GM23338 (cell line): Measurements from ENCODE around the gene IMPACT. TPM values are rescaled to one million over a fixed set of nuclear protein-coding genes. Genes with fewer than 3 reads are reported as not detected.

ENCODE experiments used
- ATAC-seq: fragments of 200-7000 bp; cut with Tn5 transposase; 3 replicates; pipeline ENCODE4 v1.9.1; 2020
- DNase-seq: peaks from one replicate; pipeline ENCODE4 v3.0.0-alpha.2; 2015; ENCODE audit warnings: low spot score
- H2AFZ ChIP-seq: fragments of 200-600 bp; sonication (generic); 2 replicates; pipeline ENCODE4 v1.8.0; 2016; ENCODE audit warnings: antibody characterized with exemption, mild to moderate bottlenecking, moderate library complexity
- H3F3A ChIP-seq: fragments of 200-600 bp; sonication (generic); replicated peaks from 2 replicates; pipeline ENCODE4 v1.8.0; 2017; ENCODE audit warnings: antibody characterized with exemption, mixed run types, low read depth
- H3K27ac ChIP-seq: fragments of 200-600 bp; sonication (generic); 2 replicates; pipeline ENCODE4 v1.6.1; 2016; ENCODE audit warnings: low read depth
- H3K27me3 ChIP-seq: fragments of 200-600 bp; sonication (generic); 2 replicates; pipeline ENCODE4 v1.8.0; 2016; ENCODE audit warnings: mild to moderate bottlenecking, mixed run types, moderate library complexity; ENCODE audit not compliant: insufficient read depth
- H3K36me3 ChIP-seq: fragments of 200-600 bp; sonication (generic); 2 replicates; pipeline ENCODE4 v1.8.0; 2016; ENCODE audit warnings: mild to moderate bottlenecking; ENCODE audit not compliant: insufficient read depth
- H3K4me1 ChIP-seq: fragments of 200-600 bp; sonication (generic); 2 replicates; pipeline ENCODE4 v1.8.0; 2016; ENCODE audit warnings: mild to moderate bottlenecking, moderate library complexity; ENCODE audit not compliant: insufficient read depth
- H3K4me2 ChIP-seq: fragments of 200-600 bp; sonication (generic); 2 replicates; pipeline ENCODE4 v1.7.1; 2017; ENCODE audit warnings: mixed run types
- H3K4me3 ChIP-seq: fragments of 200-600 bp; sonication (generic); 2 replicates; pipeline ENCODE4 v1.6.1; 2016; ENCODE audit warnings: mixed run types
- H3K79me2 ChIP-seq: fragments of 200-600 bp; sonication (generic); replicated peaks from 2 replicates; pipeline ENCODE4 v1.8.0; 2017; ENCODE audit warnings: mild to moderate bottlenecking; ENCODE audit not compliant: insufficient read depth
- H3K9me2 ChIP-seq: fragments of 200-600 bp; sonication (generic); 2 replicates; pipeline ENCODE4 v1.8.0; 2017; ENCODE audit not compliant: insufficient read depth
- H4K20me1 ChIP-seq: fragments of 200-600 bp; sonication (generic); replicated peaks from 2 replicates; pipeline ENCODE4 v1.8.0; 2017; ENCODE audit warnings: mild to moderate bottlenecking; ENCODE audit not compliant: insufficient read depth
- H3K27ac Mint-ChIP-seq: 2 replicates; pipeline ENCODE4 v1.8.0; 2020; ENCODE audit warnings: inconsistent platforms, mild to moderate bottlenecking, moderate library complexity, mixed read lengths
- H3K27me3 Mint-ChIP-seq: 3 replicates; pipeline ENCODE4 v1.8.0; 2022; ENCODE audit warnings: low read depth, mild to moderate bottlenecking, moderate library complexity, mixed read lengths, inconsistent platforms; ENCODE audit not compliant: insufficient read depth, poor library complexity
- H3K36me3 Mint-ChIP-seq: 3 replicates; pipeline ENCODE4 v1.8.0; 2021; ENCODE audit warnings: low read depth, mild to moderate bottlenecking, inconsistent platforms, moderate library complexity, mixed read lengths
- H3K4me1 Mint-ChIP-seq: 3 replicates; pipeline ENCODE4 v1.8.0; 2020; ENCODE audit warnings: mild to moderate bottlenecking, inconsistent platforms, mixed read lengths
- H3K4me3 Mint-ChIP-seq: 3 replicates; pipeline ENCODE4 v1.8.0; 2021; ENCODE audit warnings: moderate library complexity, mild to moderate bottlenecking, inconsistent platforms, mixed read lengths
- H3K9me3 Mint-ChIP-seq: 3 replicates; pipeline ENCODE4 v1.8.0; 2020; ENCODE audit warnings: moderate library complexity, mild to moderate bottlenecking, inconsistent platforms, mixed read lengths
- CREB1 ChIP-seq: fragments of 250-450 bp; sonication (Bioruptor Pico); IDR thresholded peaks from 2 replicates; pipeline ENCODE4 v1.5.0; 2020; ENCODE audit warnings: low read depth, mild to moderate bottlenecking, moderate library complexity
- CTCF ChIP-seq, 2 experiments: fragments of 200-600 bp in 1 of 2; sonication (generic) in 1 of 2; conservative IDR thresholded peaks; 2 replicates each; pipeline versions ENCODE4 v1.5.1 to v1.6.1; 2016 to 2017; ENCODE audit warnings: antibody characterized with exemption in 2 of 2, low read depth in 2 of 2, mild to moderate bottlenecking in 2 of 2, moderate library complexity in 1 of 2
- EZH2 ChIP-seq: fragments of 200-600 bp; sonication (generic); IDR thresholded peaks from one replicate; pipeline ENCODE4 v1.8.0; 2017; ENCODE audit warnings: antibody characterized with exemption, mild to moderate bottlenecking, low read depth; ENCODE audit not compliant: unreplicated experiment
- EZH2phosphoT487 ChIP-seq: fragments of 200-600 bp; sonication (generic); IDR thresholded peaks from one replicate; pipeline ENCODE4 v1.8.1; 2018; ENCODE audit warnings: antibody characterized with exemption; ENCODE audit not compliant: unreplicated experiment
- POLR2AphosphoS5 ChIP-seq: IDR thresholded peaks from 2 replicates; pipeline ENCODE4 v1.6.1; 2016; ENCODE audit warnings: antibody characterized with exemption, low read depth
- REST ChIP-seq: IDR thresholded peaks from one replicate; pipeline ENCODE4 v1.6.1; 2018; ENCODE audit warnings: antibody characterized with exemption; ENCODE audit not compliant: unreplicated experiment
- STAT1 ChIP-seq: IDR thresholded peaks from one replicate; pipeline ENCODE4 v1.6.1; 2016; ENCODE audit warnings: antibody characterized with exemption; ENCODE audit not compliant: unreplicated experiment
- ZNF331 ChIP-seq: fragments of 250-450 bp; sonication (Bioruptor Pico); IDR thresholded peaks from 2 replicates; pipeline ENCODE4 v1.5.0; 2020; ENCODE audit warnings: low read depth, mild to moderate bottlenecking, moderate library complexity
- polyA plus RNA-seq: library from polyadenylated mRNA; unstranded; fragments of >200 nt; fragmentation: Nextera tagmentation; extraction: Ambion mirVana; gene quantifications from 2 replicates; pipeline ENCODE4 v1.2.1, GENCODE V29; 2016
- total RNA-seq: library from RNA; depleted of rRNA; stranded (reverse); fragments of >200 nt; shearing (Covaris generic); gene quantifications from 2 replicates; pipeline ENCODE4 v1.2.3, GENCODE V29; 2014
- TF ChIP-seq, protein P1 (sequence below): IDR thresholded peaks from 2 replicates; pipeline ENCODE4 v1.6.1; 2016; ENCODE audit warnings: antibody characterized with exemption
- TF ChIP-seq, protein P2 (sequence below): fragments of 250-450 bp; sonication (Bioruptor Pico); IDR thresholded peaks from 2 replicates; pipeline ENCODE4 v1.5.0; 2020; ENCODE audit warnings: mild to moderate bottlenecking, moderate library complexity

IMPACT gene
- total and polyA plus RNA-seq, 2 experiments from 2014 or later: 42.1 to 47.6 TPM

- no peaks in the 10 kb centered on the region for H3K9me3 Mint-ChIP-seq
- no peaks in the 10 kb centered on the region for H3K36me3 Mint-ChIP-seq
- H3K4me3 Mint-ChIP-seq: no peak overlapping the region
- no peak overlapping the region for H3K4me3 ChIP-seq
- peaks cover 5% of the 10 kb centered on the region for H3K27me3 Mint-ChIP-seq
- TF ChIP-seq, protein P1, sequence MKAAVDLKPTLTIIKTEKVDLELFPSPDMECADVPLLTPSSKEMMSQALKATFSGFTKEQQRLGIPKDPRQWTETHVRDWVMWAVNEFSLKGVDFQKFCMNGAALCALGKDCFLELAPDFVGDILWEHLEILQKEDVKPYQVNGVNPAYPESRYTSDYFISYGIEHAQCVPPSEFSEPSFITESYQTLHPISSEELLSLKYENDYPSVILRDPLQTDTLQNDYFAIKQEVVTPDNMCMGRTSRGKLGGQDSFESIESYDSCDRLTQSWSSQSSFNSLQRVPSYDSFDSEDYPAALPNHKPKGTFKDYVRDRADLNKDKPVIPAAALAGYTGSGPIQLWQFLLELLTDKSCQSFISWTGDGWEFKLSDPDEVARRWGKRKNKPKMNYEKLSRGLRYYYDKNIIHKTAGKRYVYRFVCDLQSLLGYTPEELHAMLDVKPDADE: no peak
- TF ChIP-seq REST: no peak
- TF ChIP-seq POLR2AphosphoS5: no peak
- no peak for TF ChIP-seq EZH2phosphoT487
- no peak for TF ChIP-seq STAT1
- TF ChIP-seq, protein P2, sequence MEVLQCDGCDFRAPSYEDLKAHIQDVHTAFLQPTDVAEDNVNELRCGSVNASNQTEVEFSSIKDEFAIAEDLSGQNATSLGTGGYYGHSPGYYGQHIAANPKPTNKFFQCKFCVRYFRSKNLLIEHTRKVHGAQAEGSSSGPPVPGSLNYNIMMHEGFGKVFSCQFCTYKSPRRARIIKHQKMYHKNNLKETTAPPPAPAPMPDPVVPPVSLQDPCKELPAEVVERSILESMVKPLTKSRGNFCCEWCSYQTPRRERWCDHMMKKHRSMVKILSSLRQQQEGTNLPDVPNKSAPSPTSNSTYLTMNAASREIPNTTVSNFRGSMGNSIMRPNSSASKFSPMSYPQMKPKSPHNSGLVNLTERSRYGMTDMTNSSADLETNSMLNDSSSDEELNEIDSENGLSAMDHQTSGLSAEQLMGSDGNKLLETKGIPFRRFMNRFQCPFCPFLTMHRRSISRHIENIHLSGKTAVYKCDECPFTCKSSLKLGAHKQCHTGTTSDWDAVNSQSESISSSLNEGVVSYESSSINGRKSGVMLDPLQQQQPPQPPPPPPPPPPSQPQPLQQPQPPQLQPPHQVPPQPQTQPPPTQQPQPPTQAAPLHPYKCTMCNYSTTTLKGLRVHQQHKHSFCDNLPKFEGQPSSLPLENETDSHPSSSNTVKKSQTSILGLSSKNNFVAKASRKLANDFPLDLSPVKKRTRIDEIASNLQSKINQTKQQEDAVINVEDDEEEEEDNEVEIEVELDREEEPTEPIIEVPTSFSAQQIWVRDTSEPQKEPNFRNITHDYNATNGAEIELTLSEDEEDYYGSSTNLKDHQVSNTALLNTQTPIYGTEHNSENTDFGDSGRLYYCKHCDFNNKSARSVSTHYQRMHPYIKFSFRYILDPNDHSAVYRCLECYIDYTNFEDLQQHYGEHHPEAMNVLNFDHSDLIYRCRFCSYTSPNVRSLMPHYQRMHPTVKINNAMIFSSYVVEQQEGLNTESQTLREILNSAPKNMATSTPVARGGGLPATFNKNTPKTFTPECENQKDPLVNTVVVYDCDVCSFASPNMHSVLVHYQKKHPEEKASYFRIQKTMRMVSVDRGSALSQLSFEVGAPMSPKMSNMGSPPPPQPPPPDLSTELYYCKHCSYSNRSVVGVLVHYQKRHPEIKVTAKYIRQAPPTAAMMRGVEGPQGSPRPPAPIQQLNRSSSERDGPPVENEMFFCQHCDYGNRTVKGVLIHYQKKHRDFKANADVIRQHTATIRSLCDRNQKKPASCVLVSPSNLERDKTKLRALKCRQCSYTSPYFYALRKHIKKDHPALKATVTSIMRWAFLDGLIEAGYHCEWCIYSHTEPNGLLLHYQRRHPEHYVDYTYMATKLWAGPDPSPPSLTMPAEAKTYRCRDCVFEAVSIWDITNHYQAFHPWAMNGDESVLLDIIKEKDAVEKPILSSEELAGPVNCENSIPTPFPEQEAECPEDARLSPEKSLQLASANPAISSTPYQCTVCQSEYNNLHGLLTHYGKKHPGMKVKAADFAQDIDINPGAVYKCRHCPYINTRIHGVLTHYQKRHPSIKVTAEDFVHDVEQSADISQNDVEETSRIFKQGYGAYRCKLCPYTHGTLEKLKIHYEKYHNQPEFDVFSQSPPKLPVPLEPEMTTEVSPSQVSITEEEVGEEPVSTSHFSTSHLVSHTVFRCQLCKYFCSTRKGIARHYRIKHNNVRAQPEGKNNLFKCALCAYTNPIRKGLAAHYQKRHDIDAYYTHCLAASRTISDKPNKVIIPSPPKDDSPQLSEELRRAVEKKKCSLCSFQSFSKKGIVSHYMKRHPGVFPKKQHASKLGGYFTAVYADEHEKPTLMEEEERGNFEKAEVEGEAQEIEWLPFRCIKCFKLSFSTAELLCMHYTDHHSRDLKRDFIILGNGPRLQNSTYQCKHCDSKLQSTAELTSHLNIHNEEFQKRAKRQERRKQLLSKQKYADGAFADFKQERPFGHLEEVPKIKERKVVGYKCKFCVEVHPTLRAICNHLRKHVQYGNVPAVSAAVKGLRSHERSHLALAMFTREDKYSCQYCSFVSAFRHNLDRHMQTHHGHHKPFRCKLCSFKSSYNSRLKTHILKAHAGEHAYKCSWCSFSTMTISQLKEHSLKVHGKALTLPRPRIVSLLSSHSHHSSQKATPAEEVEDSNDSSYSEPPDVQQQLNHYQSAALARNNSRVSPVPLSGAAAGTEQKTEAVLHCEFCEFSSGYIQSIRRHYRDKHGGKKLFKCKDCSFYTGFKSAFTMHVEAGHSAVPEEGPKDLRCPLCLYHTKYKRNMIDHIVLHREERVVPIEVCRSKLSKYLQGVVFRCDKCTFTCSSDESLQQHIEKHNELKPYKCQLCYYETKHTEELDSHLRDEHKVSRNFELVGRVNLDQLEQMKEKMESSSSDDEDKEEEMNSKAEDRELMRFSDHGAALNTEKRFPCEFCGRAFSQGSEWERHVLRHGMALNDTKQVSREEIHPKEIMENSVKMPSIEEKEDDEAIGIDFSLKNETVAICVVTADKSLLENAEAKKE (CRISPR knock-in tag): no peak
- TF ChIP-seq EZH2: no peak
- no peak for TF ChIP-seq CTCF (conservative IDR thresholded peaks at IDR 0.05; ENCODE audit: low read depth in 2 of 2)
- no peak for TF ChIP-seq ZNF331 (CRISPR knock-in tag)
- TF ChIP-seq CREB1 (CRISPR knock-in tag): no peak
- no peak overlapping the region for H3K27ac ChIP-seq
- no peaks in the 10 kb centered on the region for H3K4me1 ChIP-seq
- no peaks in the 10 kb centered on the region for H3K79me2 ChIP-seq
- no peak overlapping the region for H3K27ac Mint-ChIP-seq
- no peaks in the 10 kb centered on the region for H3F3A ChIP-seq
- H3K36me3 ChIP-seq: no peaks in the 10 kb centered on the region
- ATAC-seq: no peak
- H3K4me2 ChIP-seq: no peak overlapping the region
- H2AFZ ChIP-seq: no peak overlapping the region
- H3K4me1 Mint-ChIP-seq: no peaks in the 10 kb centered on the region
- H3K27me3 ChIP-seq: no peaks in the 10 kb centered on the region
- no peaks in the 10 kb centered on the region for H3K9me2 ChIP-seq
- H4K20me1 ChIP-seq: no peaks in the 10 kb centered on the region
- no peak for DNase-seq
Observed at GRCh38 chr18:24486684-24487083, 60.2 kb downstream of the IMPACT start.
